Measurements from ENCODE around the gene CES3. TPM values are rescaled to one million over a fixed set of nuclear protein-coding genes. Genes with fewer than 3 reads are reported as not detected.

Gene CES3
- total and polyA plus RNA-seq, 11 donors: 0.08 to 1.7 (median 0.88) TPM

DNA sequence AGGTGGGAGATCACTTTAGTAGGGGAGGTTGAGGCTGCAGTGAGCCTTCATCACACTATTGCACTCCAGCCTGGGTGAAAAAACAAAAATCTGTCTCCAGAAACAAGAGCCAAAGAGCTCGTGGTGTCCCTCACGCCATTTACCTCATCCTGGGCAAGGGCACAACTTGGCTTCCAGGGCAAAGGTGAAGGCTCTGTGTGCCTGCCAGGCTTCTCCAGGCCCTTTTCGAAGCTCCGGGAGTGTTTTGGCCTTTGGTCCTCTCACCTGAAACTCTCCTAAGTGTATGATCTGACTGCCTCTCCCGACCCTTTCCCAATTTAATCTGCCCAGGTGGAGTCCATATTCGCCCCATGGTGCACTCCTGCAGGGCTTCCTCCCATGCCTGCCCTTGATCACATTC, 11.6 kb upstream of the CES3 start:
- Histone ChIP-seq H3K36me3 (peaks cover 0 to 1% (median 0%) of the 10 kb centered on the region in 9 donors), H3K4me3 (no peak overlapping the region), H3K4me1 (peaks cover 0 to 22% (median 9%) of the 10 kb centered on the region in 12 donors), H3K9me3 (peaks cover 0 to 6% (median 0%) of the 10 kb centered on the region in 12 donors), H3K27me3 (peaks cover 0 to 35% (median 0%) of the 10 kb centered on the region in 9 donors), H3K27ac (no peak overlapping the region)
- intact Hi-C loops (cut with DNase I): loop anchor here in 1 of 10 donors (10.0 kb wide), 1 partner anchor 55 kb away; no protein-coding TSS in a partner anchor
- ATAC-seq (no peak), DNase-seq (no peak)
- 62 to 72% (median 68%) methylated on average over 6 of the region's 6 CpGs for WGBS, 4 donors
- TF ChIP-seq POLR2A (IDR thresholded peaks at IDR 0.05): no peak
- TF ChIP-seq, protein P1, sequence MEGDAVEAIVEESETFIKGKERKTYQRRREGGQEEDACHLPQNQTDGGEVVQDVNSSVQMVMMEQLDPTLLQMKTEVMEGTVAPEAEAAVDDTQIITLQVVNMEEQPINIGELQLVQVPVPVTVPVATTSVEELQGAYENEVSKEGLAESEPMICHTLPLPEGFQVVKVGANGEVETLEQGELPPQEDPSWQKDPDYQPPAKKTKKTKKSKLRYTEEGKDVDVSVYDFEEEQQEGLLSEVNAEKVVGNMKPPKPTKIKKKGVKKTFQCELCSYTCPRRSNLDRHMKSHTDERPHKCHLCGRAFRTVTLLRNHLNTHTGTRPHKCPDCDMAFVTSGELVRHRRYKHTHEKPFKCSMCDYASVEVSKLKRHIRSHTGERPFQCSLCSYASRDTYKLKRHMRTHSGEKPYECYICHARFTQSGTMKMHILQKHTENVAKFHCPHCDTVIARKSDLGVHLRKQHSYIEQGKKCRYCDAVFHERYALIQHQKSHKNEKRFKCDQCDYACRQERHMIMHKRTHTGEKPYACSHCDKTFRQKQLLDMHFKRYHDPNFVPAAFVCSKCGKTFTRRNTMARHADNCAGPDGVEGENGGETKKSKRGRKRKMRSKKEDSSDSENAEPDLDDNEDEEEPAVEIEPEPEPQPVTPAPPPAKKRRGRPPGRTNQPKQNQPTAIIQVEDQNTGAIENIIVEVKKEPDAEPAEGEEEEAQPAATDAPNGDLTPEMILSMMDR (IDR thresholded peaks at IDR 0.05): no peak

DNA sequence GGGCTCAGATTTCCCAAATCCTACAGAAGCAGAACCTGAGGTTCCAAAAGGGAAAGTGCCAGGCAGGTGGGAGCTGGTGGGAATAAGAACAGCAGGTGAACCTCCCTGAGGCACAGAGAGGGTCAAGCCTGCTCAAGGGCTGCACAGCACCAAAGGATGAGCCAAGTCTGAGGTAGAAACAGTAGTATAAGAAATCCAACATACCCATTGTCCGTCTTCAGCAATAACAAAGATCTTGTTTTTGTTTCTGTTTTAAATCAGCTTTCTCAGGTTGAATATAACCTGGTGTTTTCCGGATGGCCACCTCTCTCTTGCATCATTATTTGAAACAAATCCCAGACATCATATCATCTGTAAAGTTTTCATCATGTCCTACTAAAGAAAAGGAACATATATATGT, 10.6 kb upstream of the CES3 start:
- no peak for ATAC-seq
- H3K4me1 ChIP-seq: peaks cover 0 to 22% (median 9%) of the 10 kb centered on the region in 12 donors
- H3K27ac ChIP-seq: no peak overlapping the region
- no peaks in the 10 kb centered on the region for H3K36me3 ChIP-seq
- intact Hi-C loops (cut with DNase I): loop anchor here in 1 of 10 donors (5.0 kb wide), 1 partner anchor 53 kb away; no protein-coding TSS in a partner anchor
- TF ChIP-seq, protein P1 (IDR thresholded peaks at IDR 0.05): no peak
- no peak for TF ChIP-seq POLR2A (IDR thresholded peaks at IDR 0.05)
- WGBS, 4 donors: 78 to 92% (median 84%) methylated on average over 2 of the region's 2 CpGs
- no peak for DNase-seq
- H3K9me3 ChIP-seq: peaks cover 0 to 6% (median 0%) of the 10 kb centered on the region in 12 donors
- H3K27me3 ChIP-seq: peaks cover 0 to 35% (median 0%) of the 10 kb centered on the region in 9 donors
- no peak overlapping the region for H3K4me3 ChIP-seq

DNA sequence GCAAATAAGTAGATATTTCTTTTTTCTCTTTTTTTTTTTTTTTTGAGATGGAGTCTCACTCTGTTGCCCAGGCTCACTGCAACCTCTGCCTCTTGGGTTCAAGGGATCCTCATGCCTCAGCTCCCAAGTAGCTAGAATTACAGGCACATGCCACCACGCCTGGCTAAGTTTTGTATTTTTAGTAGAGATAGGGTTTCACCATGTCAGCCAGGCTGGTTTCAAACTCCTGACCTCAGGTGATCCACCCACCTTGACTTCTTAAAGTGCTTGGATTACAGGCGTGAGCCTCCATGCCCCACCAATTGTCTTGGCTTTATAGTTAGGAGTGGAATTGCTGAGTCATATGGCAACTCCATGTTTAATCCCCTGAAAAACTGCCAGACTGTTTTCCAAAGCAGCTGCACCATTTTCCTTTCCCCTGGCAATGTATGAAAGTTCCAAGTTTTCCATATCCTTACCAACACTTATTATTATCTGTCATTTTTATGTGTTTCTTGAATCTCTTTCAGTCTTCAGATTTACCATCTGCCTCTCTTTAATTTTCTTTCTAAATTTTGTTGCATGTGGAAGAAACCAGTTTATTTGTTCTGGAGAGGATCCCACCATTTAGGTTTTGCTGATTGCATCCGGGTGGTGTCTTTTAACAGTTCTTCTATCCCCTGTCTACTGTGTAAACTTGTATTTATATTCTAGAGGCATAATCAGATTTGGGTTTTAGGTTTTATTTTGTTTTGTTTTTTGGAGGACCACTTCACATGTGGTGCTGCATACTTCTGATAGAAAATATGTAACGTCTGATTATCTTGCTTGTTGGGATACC, 9.9 kb upstream of the CES3 start:
- Histone ChIP-seq H3K27ac (no peak overlapping the region), H3K27me3 (peaks cover 0 to 35% (median 0%) of the 10 kb centered on the region in 9 donors), H3K4me3 (no peak overlapping the region), H3K4me1 (peaks cover 0 to 22% (median 9%) of the 10 kb centered on the region in 12 donors), H3K9me3 (peaks cover 0 to 6% (median 0%) of the 10 kb centered on the region in 12 donors), H3K36me3 (no peaks in the 10 kb centered on the region)
- intact Hi-C loops (cut with DNase I): loop anchor here in 1 of 10 donors (5.0 kb wide), 1 partner anchor 54 kb away; no protein-coding TSS in a partner anchor
- WGBS, 4 donors: 80 to 86% (median 83%) methylated on average over 4 of the region's 4 CpGs
- no peak for ATAC-seq
- DNase-seq: no peak
- TF ChIP-seq, protein P1 (IDR thresholded peaks at IDR 0.05): no peak
- no peak for TF ChIP-seq POLR2A (IDR thresholded peaks at IDR 0.05)

DNA sequence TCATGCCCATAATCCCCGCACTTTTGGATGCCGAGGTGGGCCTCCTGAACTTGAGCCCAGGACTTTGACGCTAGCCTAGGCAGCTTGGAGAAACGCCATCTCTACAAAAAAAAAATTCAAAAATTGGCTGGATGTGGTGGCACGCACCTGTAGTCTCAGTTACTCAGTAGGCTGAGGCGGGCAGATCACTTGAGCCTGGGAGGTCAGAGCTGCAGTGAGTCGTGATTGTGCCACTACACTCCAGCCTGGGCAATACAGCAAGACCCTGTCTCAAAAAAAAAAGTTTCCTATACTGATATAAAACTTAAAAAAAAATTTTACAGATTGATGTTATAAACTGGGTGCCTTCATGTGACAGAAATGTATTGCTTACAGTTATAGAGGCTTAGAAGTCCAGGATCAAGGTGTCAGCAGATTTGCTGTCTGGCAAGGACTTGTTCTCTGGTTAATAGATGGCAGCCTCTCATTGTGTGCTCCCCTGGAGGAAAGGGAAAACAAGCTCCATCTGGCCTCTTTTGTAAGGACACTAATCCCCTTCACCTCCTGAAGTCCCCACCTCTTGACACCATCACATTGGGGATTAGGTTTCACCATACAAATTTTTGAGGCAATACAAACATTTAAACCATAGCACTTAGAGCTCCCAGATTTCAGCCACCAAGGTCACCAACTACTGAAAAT, 8.5 kb upstream of the CES3 start:
- intact Hi-C loops (cut with DNase I): loop anchor here in 1 of 10 donors (5.0 kb wide), 1 partner anchor 55 kb away; no protein-coding TSS in a partner anchor
- DNase-seq (no peak), ATAC-seq (no peak)
- Histone ChIP-seq H3K4me1 (peaks cover 0 to 15% (median 9%) of the 10 kb centered on the region in 12 donors), H3K27me3 (peaks cover 0 to 35% (median 0%) of the 10 kb centered on the region in 9 donors), H3K9me3 (peaks cover 0 to 6% (median 0%) of the 10 kb centered on the region in 12 donors), H3K36me3 (no peaks in the 10 kb centered on the region), H3K27ac (no peak overlapping the region), H3K4me3 (no peak overlapping the region)
- 81 to 86% (median 85%) methylated on average over 7 of the region's 7 CpGs for WGBS, 4 donors
- TF ChIP-seq POLR2A (IDR thresholded peaks at IDR 0.05): no peak
- TF ChIP-seq, protein P1 (IDR thresholded peaks at IDR 0.05): no peak
